HUES48 (cell line): Measurements from ENCODE around the gene GALNT7.
A peak's percentile ranks its signal among the peaks of the same experiment; 100 is the strongest.
"Not testable (repeated sequence)": the region's sequence is repeated elsewhere in the genome, so short reads cannot be mapped to it uniquely, and the experiment has no call there.

Source experiments
- H3K27ac ChIP-seq: one replicate; pipeline ENCODE4 v1.7.0; 2013; ENCODE audit warnings: low read depth, low read length, inconsistent platforms
- H3K27me3 ChIP-seq: 2 replicates; pipeline ENCODE4 v1.6.1; 2013; ENCODE audit warnings: mild to moderate bottlenecking, low read length; ENCODE audit not compliant: control insufficient read depth, insufficient read depth
- H3K36me3 ChIP-seq: 2 replicates; pipeline ENCODE4 v1.6.1; 2013; ENCODE audit warnings: low read length; ENCODE audit not compliant: control insufficient read depth, insufficient read depth
- H3K4me1 ChIP-seq: 2 replicates; pipeline ENCODE4 v1.6.1; 2013; ENCODE audit warnings: mild to moderate bottlenecking, low read length; ENCODE audit not compliant: control insufficient read depth, insufficient read depth
- H3K4me3 ChIP-seq: 2 replicates; pipeline ENCODE4 v1.5.1; 2013; ENCODE audit warnings: mild to moderate bottlenecking, low read depth, low read length
- H3K9ac ChIP-seq: 2 replicates; pipeline ENCODE4 v1.6.1; 2013; ENCODE audit warnings: mild to moderate bottlenecking, low read depth, low read length, moderate library complexity
- H3K9me3 ChIP-seq: 2 replicates; pipeline ENCODE4 v1.6.1; 2013; ENCODE audit warnings: low read length; ENCODE audit not compliant: control insufficient read depth, insufficient read depth

GALNT7 gene

DNA sequence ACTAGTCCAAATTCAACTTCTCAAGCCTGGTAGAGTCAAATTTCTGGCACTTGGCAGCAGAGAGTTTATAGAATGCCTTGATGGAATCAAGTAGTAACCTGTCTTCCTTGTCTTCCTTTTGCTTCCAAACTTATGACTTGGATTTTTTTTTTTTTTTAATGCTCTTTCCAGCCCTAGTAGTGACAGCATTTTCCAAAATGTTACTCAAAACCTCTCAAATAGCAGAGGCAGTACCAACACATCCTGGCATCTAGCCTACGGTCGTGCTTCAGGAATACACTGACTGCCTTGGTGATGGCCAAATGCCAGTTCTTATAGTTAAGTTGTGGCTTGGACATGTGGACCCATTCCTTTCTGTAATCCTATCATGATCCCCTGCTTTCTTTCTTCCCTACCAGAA, 46.0 kb downstream of the GALNT7 start:
- peaks cover 44% of the 10 kb centered on the region for H3K4me1 ChIP-seq

DNA sequence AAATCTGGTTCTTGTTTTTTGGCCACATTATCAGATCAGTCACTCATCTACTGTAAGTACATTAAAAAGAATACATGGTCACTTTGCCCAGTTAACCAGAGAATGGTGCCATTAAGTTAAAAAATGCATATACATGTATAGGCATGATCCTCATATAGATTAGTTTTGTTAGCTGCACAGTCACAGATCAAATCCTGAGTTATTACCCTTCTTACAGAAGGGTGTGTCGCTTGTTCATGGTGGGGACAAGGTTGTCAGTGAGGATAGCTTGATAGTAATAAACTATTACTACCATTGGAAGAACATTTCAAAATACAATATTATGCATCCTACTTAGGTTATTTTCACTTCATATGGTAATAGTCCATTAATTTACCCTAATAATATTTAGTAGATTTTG, 48.5 kb downstream of the GALNT7 start:
- Histone ChIP-seq H3K4me3 (no peak overlapping the region), H3K4me1 (peaks cover 37% of the 10 kb centered on the region), H3K36me3 (no peaks in the 10 kb centered on the region; the same call in 1 of the 2 replicates), H3K27ac (peak overlapping the region; percentile 93), H3K9ac (no peak overlapping the region), H3K27me3 (no peaks in the 10 kb centered on the region), H3K9me3 (no peaks in the 10 kb centered on the region)

More for the DNA sequence above, 46.0 kb downstream of the GALNT7 start:
- H3K9ac ChIP-seq, result no peak overlapping the region
- H3K9me3 ChIP-seq, result no peaks in the 10 kb centered on the region
- H3K36me3 ChIP-seq, result no peaks in the 10 kb centered on the region; the same call in 1 of the 2 replicates
- no peak overlapping the region for H3K4me3 ChIP-seq
- no peak overlapping the region for H3K27ac ChIP-seq
- H3K27me3 ChIP-seq, result no peaks in the 10 kb centered on the region

- Histone ChIP-seq H3K36me3 (no peaks in the 10 kb centered on the region; the same call in 1 of the 2 replicates), H3K4me3 (no peak overlapping the region), H3K9me3 (no peaks in the 10 kb centered on the region), H3K27me3 (no peaks in the 10 kb centered on the region), H3K27ac (peak overlapping the region; percentile 93), H3K9ac (no peak overlapping the region), H3K4me1 (peaks cover 31% of the 10 kb centered on the region)
Observed at GRCh38 chr4:173217727-173218126, 49.1 kb downstream of the GALNT7 start.

GRCh38 chr4:173218411-173219125, 50.0 kb downstream of the GALNT7 start:
- no peaks in the 10 kb centered on the region for H3K27me3 ChIP-seq
- H3K4me1 ChIP-seq, result peaks cover 37% of the 10 kb centered on the region
- peak overlapping the region; percentile 93 for H3K27ac ChIP-seq
- H3K36me3 ChIP-seq, result no peaks in the 10 kb centered on the region; the same call in 1 of the 2 replicates
- H3K9ac ChIP-seq, result no peak overlapping the region
- no peaks in the 10 kb centered on the region for H3K9me3 ChIP-seq
- H3K4me3 ChIP-seq, result no peak overlapping the region

DNA sequence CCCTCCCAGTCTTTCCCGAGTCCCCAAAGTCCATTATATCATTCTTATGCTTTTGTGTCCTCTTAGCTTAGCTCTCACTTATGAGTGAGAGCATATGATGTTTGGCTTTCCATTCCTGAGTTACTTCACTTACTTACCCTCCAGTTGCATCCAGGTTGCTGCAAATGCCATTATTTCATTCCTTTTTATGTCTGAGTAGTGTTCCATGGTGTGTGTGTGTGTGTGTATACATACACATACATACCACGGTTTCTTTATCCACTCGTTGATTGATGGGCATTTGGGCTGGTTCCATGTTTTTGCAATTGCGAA, 50.5 kb downstream of the GALNT7 start:
- H3K9ac ChIP-seq, H3K36me3 ChIP-seq, H3K9me3 ChIP-seq, H3K27me3 ChIP-seq, H3K4me3 ChIP-seq: not testable (repeated sequence)
- Histone ChIP-seq H3K4me1 (peaks cover 42% of the 10 kb centered on the region), H3K27ac (peak overlapping the region; percentile 93)

GRCh38 chr4:173223743-173224142, 55.1 kb downstream of the GALNT7 start:
- no peak overlapping the region for H3K9ac ChIP-seq
- H3K27ac ChIP-seq, result no peak overlapping the region
- peaks cover 44% of the 10 kb centered on the region for H3K4me1 ChIP-seq
- no peaks in the 10 kb centered on the region for H3K27me3 ChIP-seq
- H3K4me3 ChIP-seq, result no peak overlapping the region
- no peaks in the 10 kb centered on the region for H3K9me3 ChIP-seq
- H3K36me3 ChIP-seq, result no peaks in the 10 kb centered on the region

DNA sequence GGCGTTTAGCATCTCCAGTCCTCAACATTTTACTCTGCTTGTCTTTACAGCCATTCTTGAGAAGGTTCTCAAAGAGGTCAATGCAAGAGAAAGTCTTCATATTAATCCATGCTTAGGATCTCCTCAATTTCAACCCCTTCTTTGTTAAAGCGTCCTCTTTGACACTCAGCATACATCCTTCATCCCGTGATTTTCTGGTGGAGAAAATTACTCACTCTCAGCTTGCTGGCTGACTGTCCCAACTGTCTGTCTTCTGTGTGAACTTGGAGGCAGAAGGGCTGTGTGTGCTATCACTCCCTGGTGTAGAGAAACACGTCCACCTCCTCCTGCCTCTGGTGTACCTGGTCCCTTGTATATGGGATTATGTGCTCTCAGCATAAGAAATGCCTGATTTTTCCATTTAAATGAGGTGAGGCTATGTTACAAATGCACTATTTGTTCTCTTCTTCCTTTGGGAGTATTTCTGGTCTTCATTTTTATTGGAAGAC, 57.8 kb downstream of the GALNT7 start:
- Histone ChIP-seq H3K4me1 (peaks cover 50% of the 10 kb centered on the region), H3K9ac (no peak overlapping the region)

DNA sequence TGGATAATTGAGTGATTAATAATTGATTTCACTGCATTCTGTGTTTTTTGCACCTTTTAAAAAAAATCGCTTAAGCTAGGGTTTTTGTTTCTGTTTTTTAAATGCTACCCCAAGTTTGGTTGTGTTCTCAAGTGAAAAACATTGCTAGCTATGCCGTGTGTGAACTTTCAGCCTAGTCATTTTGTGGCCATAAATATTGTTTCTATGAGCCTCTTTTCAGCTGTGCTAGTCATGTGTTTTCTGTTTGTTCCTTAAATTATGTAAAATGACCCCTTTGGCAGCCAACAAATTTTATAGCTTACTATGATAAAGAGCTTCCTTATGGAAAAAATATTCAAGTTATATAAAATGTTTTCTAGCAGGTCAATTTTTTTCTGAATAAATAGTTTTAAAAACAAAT, 59.1 kb downstream of the GALNT7 start:
- H3K9ac ChIP-seq, result no peak overlapping the region
- H3K27me3 ChIP-seq, result no peaks in the 10 kb centered on the region
- no peak overlapping the region for H3K27ac ChIP-seq
- no peaks in the 10 kb centered on the region for H3K9me3 ChIP-seq
- H3K4me3 ChIP-seq, result no peak overlapping the region
- H3K36me3 ChIP-seq, result no peaks in the 10 kb centered on the region
- peaks cover 50% of the 10 kb centered on the region for H3K4me1 ChIP-seq

More for the DNA sequence above, 57.8 kb downstream of the GALNT7 start:
- Histone ChIP-seq H3K36me3 (no peaks in the 10 kb centered on the region), H3K4me3 (no peak overlapping the region; the same call in 1 of the 2 replicates), H3K27me3 (no peaks in the 10 kb centered on the region), H3K27ac (no peak overlapping the region), H3K9me3 (no peaks in the 10 kb centered on the region)

GRCh38 chr4:173230062-173230461, 61.5 kb downstream of the GALNT7 start:
- H3K4me3 ChIP-seq, result no peak overlapping the region
- no peaks in the 10 kb centered on the region for H3K36me3 ChIP-seq
- no peak overlapping the region for H3K9ac ChIP-seq
- no peaks in the 10 kb centered on the region for H3K27me3 ChIP-seq
- H3K9me3 ChIP-seq, result no peaks in the 10 kb centered on the region
- H3K4me1 ChIP-seq, result peaks cover 37% of the 10 kb centered on the region
- H3K27ac ChIP-seq, result no peak overlapping the region

DNA sequence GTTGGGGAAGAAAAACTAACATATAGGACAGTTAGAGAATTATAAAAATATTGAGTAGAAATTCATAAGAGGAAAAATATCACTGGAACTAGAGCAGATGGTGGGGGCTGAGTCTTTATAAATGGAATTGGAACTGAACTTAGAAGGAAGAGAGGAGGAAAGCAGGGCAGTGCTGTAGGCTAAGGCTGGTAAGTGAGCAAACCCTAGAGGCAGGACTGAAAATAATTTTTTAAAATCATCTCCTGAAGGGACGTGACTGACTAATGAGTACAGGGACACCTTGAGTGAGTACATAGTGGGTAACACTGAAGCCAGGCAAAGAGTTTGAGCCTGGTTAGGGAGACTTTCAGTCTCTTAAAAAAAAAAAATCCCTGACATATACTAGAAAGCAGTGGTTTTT, 63.3 kb downstream of the GALNT7 start:
- Histone ChIP-seq H3K36me3 (no peaks in the 10 kb centered on the region), H3K9ac (no peak overlapping the region), H3K4me3 (no peak overlapping the region), H3K4me1 (peaks cover 31% of the 10 kb centered on the region), H3K27ac (no peak overlapping the region), H3K9me3 (no peaks in the 10 kb centered on the region), H3K27me3 (no peaks in the 10 kb centered on the region)

GRCh38 chr4:173233857-173234256, 65.2 kb downstream of the GALNT7 start:
- H3K4me1 ChIP-seq, result peaks cover 41% of the 10 kb centered on the region
- H3K27ac ChIP-seq, result no peak overlapping the region
- no peaks in the 10 kb centered on the region for H3K36me3 ChIP-seq
- no peaks in the 10 kb centered on the region for H3K9me3 ChIP-seq
- H3K9ac ChIP-seq, result no peak overlapping the region
- no peak overlapping the region for H3K4me3 ChIP-seq
- no peaks in the 10 kb centered on the region for H3K27me3 ChIP-seq
